Measurements from ENCODE around the gene CSNK1E.
"Not testable (repeated sequence)": the region's sequence is repeated elsewhere in the genome, so short reads cannot be mapped to it uniquely, and the experiment has no call there.

Gene CSNK1E

DNA sequence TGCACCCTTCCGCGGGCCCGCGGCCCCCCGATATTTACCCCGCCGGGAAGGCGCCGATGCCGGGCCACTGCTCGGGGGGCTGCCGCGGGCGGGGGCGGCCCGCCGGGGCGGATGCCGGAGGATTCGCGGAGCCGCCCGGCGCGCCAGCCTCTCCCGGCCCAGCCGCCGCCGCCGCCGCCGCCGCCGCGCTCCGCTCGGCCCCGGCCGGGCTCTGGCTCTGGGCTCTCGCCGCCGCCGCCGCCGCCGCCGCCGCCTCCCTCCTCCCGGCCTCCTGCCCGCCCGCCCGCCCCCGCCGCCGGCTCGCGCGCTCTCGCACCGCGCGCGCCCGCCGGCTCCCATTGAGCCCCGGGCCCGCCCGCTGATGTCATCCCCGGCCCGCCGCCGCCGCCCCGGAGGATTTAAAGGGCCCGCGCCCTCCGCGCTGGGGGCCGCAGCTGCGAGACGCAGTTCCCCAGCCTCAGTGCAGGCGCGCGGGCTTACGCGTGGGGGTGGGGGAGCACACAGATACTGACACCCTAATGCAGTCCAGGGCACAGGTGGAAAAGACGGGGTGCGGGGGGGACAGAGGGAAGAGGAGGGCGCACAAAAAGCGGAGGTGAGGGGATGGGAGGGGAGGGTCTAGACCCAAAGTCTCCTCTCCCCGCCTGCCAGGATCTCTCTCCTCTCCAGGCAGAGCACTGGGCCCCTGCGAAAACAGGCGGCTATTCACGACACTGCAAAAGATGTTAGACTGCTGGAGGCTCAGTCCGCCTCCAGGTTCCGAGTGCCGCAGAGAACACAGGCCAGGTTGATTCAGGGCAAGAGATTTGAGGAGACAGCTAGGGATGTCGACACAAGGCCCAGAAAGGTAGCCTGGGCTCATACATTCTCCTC lies at the start of gene CSNK1E:
Gene CSNK1E, minus strand, starts transcription at position 312 of the 873 bp plus-strand sequence. CDS start 3,276 bp downstream, outside the sequence.
- CTCF ChIA-PET, result interaction anchor here (0.7 to 1.2 kb wide), 2 partner anchors 36 to 265 kb away, joined by 3 read pairs; no protein-coding TSS in a partner anchor
- POLR2A ChIA-PET, result interaction anchor here (0.6 to 1.5 kb wide), 5 partner anchors 11 to 249 kb away, joined by 3 to 7 read pairs (median 3); partner anchors contain the start of gene MAFF
- H3K4me3 ChIP-seq (ENCODE audit: low read depth, low read length), result peak within 1 kb of the TSS; percentile 65
- TF ChIP-seq, protein P1, sequence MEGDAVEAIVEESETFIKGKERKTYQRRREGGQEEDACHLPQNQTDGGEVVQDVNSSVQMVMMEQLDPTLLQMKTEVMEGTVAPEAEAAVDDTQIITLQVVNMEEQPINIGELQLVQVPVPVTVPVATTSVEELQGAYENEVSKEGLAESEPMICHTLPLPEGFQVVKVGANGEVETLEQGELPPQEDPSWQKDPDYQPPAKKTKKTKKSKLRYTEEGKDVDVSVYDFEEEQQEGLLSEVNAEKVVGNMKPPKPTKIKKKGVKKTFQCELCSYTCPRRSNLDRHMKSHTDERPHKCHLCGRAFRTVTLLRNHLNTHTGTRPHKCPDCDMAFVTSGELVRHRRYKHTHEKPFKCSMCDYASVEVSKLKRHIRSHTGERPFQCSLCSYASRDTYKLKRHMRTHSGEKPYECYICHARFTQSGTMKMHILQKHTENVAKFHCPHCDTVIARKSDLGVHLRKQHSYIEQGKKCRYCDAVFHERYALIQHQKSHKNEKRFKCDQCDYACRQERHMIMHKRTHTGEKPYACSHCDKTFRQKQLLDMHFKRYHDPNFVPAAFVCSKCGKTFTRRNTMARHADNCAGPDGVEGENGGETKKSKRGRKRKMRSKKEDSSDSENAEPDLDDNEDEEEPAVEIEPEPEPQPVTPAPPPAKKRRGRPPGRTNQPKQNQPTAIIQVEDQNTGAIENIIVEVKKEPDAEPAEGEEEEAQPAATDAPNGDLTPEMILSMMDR (IDR thresholded peaks at IDR 0.05; ENCODE audit: insufficient read depth, low read length, missing control alignments), result no peak
- DNase-seq (ENCODE audit: low read depth, low spot score), result no peak

DNA sequence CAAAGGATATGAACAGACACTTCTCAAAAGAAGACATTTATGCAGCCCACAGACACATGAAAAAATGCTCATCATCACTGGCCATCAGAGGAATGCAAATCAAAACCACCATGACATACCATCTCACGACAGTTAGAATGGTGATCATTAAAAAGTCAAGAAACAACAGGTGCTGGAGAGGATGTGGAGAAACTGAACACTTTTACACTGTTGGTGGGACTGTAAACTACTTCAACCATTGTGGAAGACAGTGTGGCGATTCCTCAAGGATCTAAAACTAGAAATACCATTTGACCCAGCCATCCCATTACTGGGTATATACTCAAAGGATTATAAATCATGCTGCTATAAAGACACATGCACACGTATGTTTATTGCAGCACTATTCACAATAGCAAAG lies 48.6 kb upstream of the CSNK1E start:
- H3K4me3 ChIP-seq (ENCODE audit: low read depth, low read length); CTCF ChIA-PET; POLR2A ChIA-PET; DNase-seq (ENCODE audit: low read depth, low spot score): not testable (repeated sequence)

DNA sequence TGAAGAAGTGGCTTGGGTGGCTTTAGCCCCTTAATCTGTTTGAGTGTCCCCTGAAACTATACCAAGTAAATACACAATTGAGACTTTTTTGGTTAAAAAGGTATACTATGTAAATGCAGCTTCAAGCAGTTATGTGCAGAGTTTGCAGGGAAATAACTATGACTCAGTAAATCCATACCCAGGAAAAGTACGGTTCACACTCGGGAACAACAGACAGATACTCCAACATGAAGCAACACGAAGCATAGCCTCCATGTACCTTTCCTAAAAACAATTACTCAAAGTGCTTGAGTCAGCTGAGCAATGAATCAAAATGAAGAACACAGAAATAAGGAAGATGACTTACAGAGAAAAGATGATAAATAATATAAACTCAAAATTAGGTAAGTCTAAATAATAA lies 47.9 kb upstream of the CSNK1E start:
- POLR2A ChIA-PET; DNase-seq (ENCODE audit: low read depth, low spot score); H3K4me3 ChIP-seq (ENCODE audit: low read depth, low read length); CTCF ChIA-PET: not testable (repeated sequence)

DNA sequence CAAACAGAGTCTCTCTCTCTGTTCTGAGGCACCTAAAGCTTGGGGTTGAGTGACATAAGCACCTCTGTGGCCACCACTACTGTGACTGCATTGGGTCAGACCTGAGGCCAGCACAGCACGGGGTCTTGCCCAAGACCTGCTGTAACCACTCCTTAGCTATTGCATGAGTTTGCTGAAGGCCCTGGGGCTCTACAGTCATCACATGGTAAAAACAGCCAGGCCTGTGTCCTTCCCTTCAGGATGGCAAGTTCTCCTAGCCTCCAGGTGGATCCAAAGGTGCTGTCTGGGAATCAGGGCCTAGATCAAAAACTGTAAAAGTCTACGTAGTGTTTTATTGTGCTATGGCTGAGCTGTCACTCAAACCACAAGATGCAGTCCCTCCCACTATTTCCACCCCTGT lies 43.3 kb upstream of the CSNK1E start:
- DNase-seq (ENCODE audit: low read depth, low spot score); H3K4me3 ChIP-seq (ENCODE audit: low read depth, low read length); CTCF ChIA-PET; POLR2A ChIA-PET: not testable (repeated sequence)

DNA sequence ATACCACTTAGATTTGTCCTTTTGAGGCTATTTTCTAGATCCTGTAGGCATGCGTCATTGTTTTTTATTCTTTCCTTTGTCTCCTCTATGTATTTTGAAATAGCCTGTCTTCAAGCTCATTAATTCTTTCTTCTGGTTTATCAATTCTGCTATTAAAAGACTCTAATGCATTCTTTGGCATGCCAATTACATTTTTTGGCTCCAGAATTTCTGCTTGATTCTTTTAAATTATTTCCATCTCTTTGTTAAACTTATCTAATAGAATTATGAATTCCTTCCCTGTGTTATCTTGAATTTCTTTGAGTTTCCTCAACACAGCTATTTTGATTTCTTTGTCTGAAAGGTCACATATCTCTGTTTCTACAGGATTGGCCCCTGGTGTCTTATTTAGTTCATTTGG lies 42.6 kb upstream of the CSNK1E start:
- DNase-seq (ENCODE audit: low read depth, low spot score); CTCF ChIA-PET; POLR2A ChIA-PET; H3K4me3 ChIP-seq (ENCODE audit: low read depth, low read length): not testable (repeated sequence)

DNA sequence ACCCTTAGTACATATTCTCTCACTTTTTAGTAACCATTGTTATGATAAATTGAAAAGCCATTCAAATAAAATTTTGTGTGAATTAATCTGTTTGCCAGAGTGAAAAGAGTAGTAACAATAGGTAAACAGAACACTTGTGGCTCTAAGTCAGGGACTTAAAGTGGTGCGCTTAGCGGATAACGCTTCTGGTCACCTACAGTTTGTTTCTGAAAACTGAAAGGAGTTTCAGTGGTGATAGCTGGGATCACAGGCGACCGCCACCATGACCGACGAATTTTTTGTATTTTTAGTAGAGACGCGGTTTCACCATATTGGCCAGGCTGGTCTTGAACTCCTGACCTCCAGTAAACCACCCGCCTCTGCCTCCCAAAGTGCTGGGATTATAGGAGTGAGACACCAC lies 40.7 kb upstream of the CSNK1E start:
- H3K4me3 ChIP-seq (ENCODE audit: low read depth, low read length); DNase-seq (ENCODE audit: low read depth, low spot score); CTCF ChIA-PET; POLR2A ChIA-PET: not testable (repeated sequence)

DNA sequence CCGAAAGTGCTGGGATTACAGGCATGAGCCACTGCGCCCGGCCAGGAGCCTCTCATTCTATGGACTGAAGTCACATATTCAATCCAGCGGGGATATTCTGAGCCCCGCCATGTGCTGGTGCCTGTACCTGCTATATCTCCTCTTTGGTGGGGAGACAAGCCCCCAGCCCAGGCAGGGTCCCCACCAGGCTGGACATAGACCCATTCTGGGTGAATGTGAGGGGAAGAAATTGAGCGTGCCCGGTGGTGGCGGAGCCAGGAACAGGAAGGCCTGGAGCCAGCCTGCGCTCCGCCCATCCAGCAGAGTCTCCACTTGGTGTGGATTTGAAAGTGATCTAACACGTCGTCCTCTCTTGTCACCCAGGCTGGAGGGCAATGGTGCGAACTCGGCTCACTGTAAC lies 38.0 kb upstream of the CSNK1E start:
- CTCF ChIA-PET, result interaction anchor here (1.0 to 2.7 kb wide), 4 partner anchors 281 to 542 kb away, joined by 3 to 20 read pairs (median 6); no protein-coding TSS in a partner anchor
- POLR2A ChIA-PET, result no interaction called here
- no peak overlapping the region for H3K4me3 ChIP-seq (ENCODE audit: low read depth, low read length)
- TF ChIP-seq, protein P1 (IDR thresholded peaks at IDR 0.05; ENCODE audit: insufficient read depth, low read length, missing control alignments), result no peak
- no peak for DNase-seq (ENCODE audit: low read depth, low spot score)

DNA sequence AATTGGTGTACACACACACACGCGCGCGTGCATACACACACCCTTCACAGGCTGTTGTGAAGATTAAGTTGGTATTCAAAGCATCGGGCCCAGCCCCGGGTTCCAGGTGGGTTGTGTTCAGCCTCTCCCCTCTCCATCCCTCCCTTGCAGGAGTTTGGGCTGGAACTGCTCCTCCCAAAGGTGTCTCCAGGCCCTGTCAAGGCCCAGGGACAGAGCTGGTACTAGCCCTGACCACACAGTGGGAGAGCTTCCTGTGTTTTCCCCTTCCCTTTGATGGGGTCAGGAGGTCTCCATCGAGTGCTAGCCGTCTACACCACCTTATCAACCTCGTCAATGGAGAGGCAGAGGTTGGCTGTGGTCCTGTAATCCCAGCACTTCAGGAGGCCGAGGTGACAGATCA lies 36.5 kb upstream of the CSNK1E start:
- CTCF ChIA-PET, result interaction anchor here (0.6 to 2.7 kb wide), 11 partner anchors 9 to 301 kb away, joined by 3 to 20 read pairs (median 7); no protein-coding TSS in a partner anchor
- TF ChIP-seq, protein P1 (IDR thresholded peaks at IDR 0.05; ENCODE audit: insufficient read depth, low read length, missing control alignments), result no peak
- DNase-seq (ENCODE audit: low read depth, low spot score), result no peak
- POLR2A ChIA-PET, result no interaction called here
- no peak overlapping the region for H3K4me3 ChIP-seq (ENCODE audit: low read depth, low read length)

DNA sequence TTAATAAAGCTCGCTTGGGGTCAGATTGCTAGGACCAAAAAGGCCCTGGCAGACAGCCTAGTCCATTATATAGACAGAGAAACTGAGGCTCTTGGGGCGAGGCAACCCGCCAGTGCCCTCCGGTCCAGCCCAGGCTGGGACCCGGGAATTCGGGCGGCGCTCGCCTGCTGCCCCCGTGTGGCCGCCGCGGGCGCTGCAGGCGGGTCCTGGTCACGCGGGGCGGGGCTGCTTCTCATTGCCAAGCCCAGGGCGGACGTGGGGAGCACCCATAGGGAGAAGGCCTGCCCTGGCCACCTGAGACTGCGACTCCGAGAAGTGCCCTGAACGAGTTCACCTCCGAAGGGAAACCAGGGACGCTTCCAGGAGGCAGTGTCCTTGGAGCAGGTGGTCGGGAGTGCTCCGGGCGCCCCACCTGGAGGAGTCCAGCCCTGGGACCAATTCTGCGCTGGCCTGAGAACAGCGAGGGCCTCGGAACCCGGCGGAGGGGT lies 36.0 kb upstream of the CSNK1E start:
- H3K4me3 ChIP-seq (ENCODE audit: low read depth, low read length), result no peak overlapping the region
- ChIA-PET CTCF (interaction anchor here (0.6 to 2.7 kb wide), 23 partner anchors 9 to 303 kb away, joined by 3 to 20 read pairs (median 4); partner anchors contain the start of gene PICK1), POLR2A (no interaction called here)
- TF ChIP-seq, protein P1 (IDR thresholded peaks at IDR 0.05; ENCODE audit: insufficient read depth, low read length, missing control alignments), result peak; percentile 87
- DNase-seq (ENCODE audit: low read depth, low spot score), result no peak

All from AG04449 (cell line).